Endothelial cell of umbilical vein (primary cell): ENCODE results near the gene ASB7. TPM values are rescaled to one million over a fixed set of nuclear protein-coding genes. Genes with fewer than 3 reads are reported as not detected.

Experiments
- BruUV-seq: library from RNA; stranded (reverse); fragments of 400-500 nt; replicated peaks from 2 replicates; lab custom pipeline; 2021; lab: Mats Ljungman, UMichigan
- CTCF ChIA-PET: fragments of 300-600, 350-600 bp; sonication (Branson Sonifier 250); formaldehyde crosslinking; loops from one replicate; lab custom pipeline; 2021; ENCODE audit warnings: antibody characterized with exemption, inconsistent platforms; lab: Charles Lee
- POLR2A ChIA-PET: fragments of 300-600, 350-600 bp; sonication (Branson Sonifier 250); formaldehyde crosslinking; loops from one replicate; lab custom pipeline; 2021; ENCODE audit warnings: antibody characterized with exemption, inconsistent platforms; lab: Charles Lee
- DNase-seq: peaks from one replicate; pipeline ENCODE4 v3.0.0-alpha.2; 2011; ENCODE audit warnings: low read depth, low spot score
- FAIRE-seq: peaks from 2 replicates; lab custom pipeline; 2011; peaks lifted over from hg19 to GRCh38; lab: Jason Lieb, UNC
- H2AFZ ChIP-seq: 2 replicates; pipeline ENCODE4 v1.6.0; 2012; ENCODE audit warnings: low read depth, low read length, control low read depth, inconsistent platforms
- H3K27ac ChIP-seq: 2 replicates; pipeline ENCODE4 v1.5.1; 2011; ENCODE audit warnings: low read depth, mild to moderate bottlenecking, control low read depth, low read length, moderate library complexity; ENCODE audit not compliant: insufficient read depth
- H3K27me3 ChIP-seq, 2 experiments: 2 replicates each; pipeline versions ENCODE4 v1.6.0 to v1.6.1; 2011; ENCODE audit warnings: low read length in 2 of 2, mixed read lengths in 1 of 2; ENCODE audit not compliant: control insufficient read depth in 2 of 2, insufficient read depth in 2 of 2
- H3K36me3 ChIP-seq, 2 experiments: 2 replicates in 1 of 2; 3 replicates in 1 of 2; pipeline ENCODE4 v1.5.1; 2011; ENCODE audit warnings: low read length in 2 of 2, mild to moderate bottlenecking in 1 of 2, moderate library complexity in 1 of 2; ENCODE audit not compliant: control insufficient read depth in 2 of 2, insufficient read depth in 2 of 2; ENCODE audit errors: extremely low read depth in 1 of 2
- H3K4me1 ChIP-seq: 3 replicates; pipeline ENCODE4 v1.5.1; 2011; ENCODE audit warnings: mild to moderate bottlenecking, low read length; ENCODE audit not compliant: control insufficient read depth, insufficient read depth; ENCODE audit errors: extremely low read depth
- H3K4me2 ChIP-seq: 2 replicates; pipeline ENCODE4 v1.6.1; 2011; ENCODE audit warnings: low read length, control low read depth, mixed read lengths; ENCODE audit not compliant: insufficient read depth
- H3K4me3 ChIP-seq, 3 experiments: fragments of 200-600 bp in 1 of 3; sonication (generic), shearing (Covaris generic) in 1 of 3; replicated peaks in 1 of 3; 2 replicates each; pipeline ENCODE4 v1.5.1; 2011 to 2016; ENCODE audit warnings: control low read depth in 3 of 3, low read length in 3 of 3, mild to moderate bottlenecking in 2 of 3, inconsistent platforms in 1 of 3, low read depth in 1 of 3, moderate library complexity in 1 of 3; ENCODE audit not compliant: insufficient read depth in 1 of 3
- H3K79me2 ChIP-seq: 2 replicates; pipeline ENCODE4 v1.6.0; 2012; ENCODE audit warnings: low read length, inconsistent platforms; ENCODE audit not compliant: control insufficient read depth, insufficient read depth
- H3K9ac ChIP-seq: replicated peaks from 2 replicates; pipeline ENCODE3; 2011; ENCODE audit warnings: low read length, control low read depth; ENCODE audit not compliant: insufficient read depth; ENCODE audit errors: extremely low read depth
- H3K9me1 ChIP-seq: replicated peaks from 3 replicates; pipeline ENCODE4 v1.6.0; 2011; ENCODE audit warnings: mild to moderate bottlenecking, low read length; ENCODE audit not compliant: control insufficient read depth, insufficient read depth; ENCODE audit errors: extremely low read depth
- H3K9me3 ChIP-seq: replicated peaks from 2 replicates; pipeline ENCODE4 v1.5.1; 2012; ENCODE audit warnings: low read length, inconsistent platforms; ENCODE audit not compliant: control insufficient read depth, insufficient read depth
- H4K20me1 ChIP-seq: replicated peaks from 2 replicates; pipeline ENCODE3; 2011; ENCODE audit warnings: mild to moderate bottlenecking, low read length; ENCODE audit not compliant: control insufficient read depth, insufficient read depth; ENCODE audit errors: extremely low read depth
- CTCF ChIP-seq, 2 donors: IDR thresholded peaks; 1 replicate in 1 of 2; 2 replicates in 1 of 2; pipeline ENCODE4 v1.5.1; 2011; ENCODE audit warnings: low read length in 2 of 2, mild to moderate bottlenecking in 2 of 2, moderate library complexity in 2 of 2, control low read depth in 1 of 2, inconsistent platforms in 1 of 2, low read depth in 1 of 2; ENCODE audit not compliant: insufficient read depth in 1 of 2; ENCODE audit errors: extremely low read depth in 1 of 2
- EZH2 ChIP-seq: IDR thresholded peaks from 2 replicates; pipeline ENCODE4 v1.6.1; 2012; ENCODE audit warnings: borderline replicate concordance, low read depth, mild to moderate bottlenecking, moderate library complexity, low read length, inconsistent platforms; ENCODE audit not compliant: severe bottlenecking
- FOS ChIP-seq: IDR thresholded peaks from 2 replicates; pipeline ENCODE4 v1.6.1; 2011; ENCODE audit warnings: mild to moderate bottlenecking, low read length, moderate library complexity, borderline replicate concordance; ENCODE audit not compliant: insufficient read depth
- GATA2 ChIP-seq: IDR thresholded peaks from 2 replicates; pipeline ENCODE4 v1.7.0; 2011; ENCODE audit warnings: low read depth, mild to moderate bottlenecking, moderate library complexity, mixed read lengths, low read length; ENCODE audit not compliant: insufficient read length, insufficient read depth
- JUN ChIP-seq: IDR thresholded peaks from 2 replicates; pipeline ENCODE4 v1.6.1; 2011; ENCODE audit warnings: borderline replicate concordance, low read depth; ENCODE audit not compliant: insufficient read length, insufficient read depth
- MAX ChIP-seq: IDR thresholded peaks from 2 replicates; pipeline ENCODE4 v1.6.1; 2011; ENCODE audit not compliant: insufficient read depth, insufficient read length
- MYC ChIP-seq: IDR thresholded peaks from one replicate; pipeline ENCODE4 v1.6.1; 2011; ENCODE audit warnings: mild to moderate bottlenecking, low read depth, low read length
- POLR2A ChIP-seq: IDR thresholded peaks from 2 replicates; pipeline ENCODE4 v1.6.1; 2012; ENCODE audit warnings: low read depth, mild to moderate bottlenecking, control low read depth, low read length
- POLR2AphosphoS5 ChIP-seq: IDR thresholded peaks from 2 replicates; pipeline ENCODE4 v1.6.1; 2012; ENCODE audit warnings: low read depth, mild to moderate bottlenecking, control low read depth, low read length, moderate library complexity; ENCODE audit not compliant: insufficient read depth
- dilution Hi-C: fragments of 300-500 bp; cut with MboI; formaldehyde crosslinking; loops from one replicate; pipeline ENCODE4 v1.15.0; 2019; ENCODE audit warnings: low sequenced_read_pairs; ENCODE audit not compliant: extremely low pct_ligation_motif_present
- intact Hi-C: fragments of 100-400 bp; cut with micrococcal nuclease; formaldehyde crosslinking; loops from one replicate; pipeline ENCODE4 v1.10.0; 2022
- polyA plus RNA-seq, 4 experiments: library from polyadenylated mRNA; depleted of rRNA in 3 of 4; stranded (reverse) in 3 of 4; unstranded in 1 of 4; fragments of >200 nt; gene quantifications; 2 replicates each; pipeline versions ENCODE4 v1.2.1 to v1.2.3, GENCODE V29; 2011 to 2012; ENCODE audit warnings: missing spikeins in 1 of 4
- total RNA-seq: library from RNA; stranded (reverse); gene quantifications from 2 replicates; pipeline ENCODE4 v1.2.3, GENCODE V29; 2021

The ASB7 gene
- total and polyA plus RNA-seq, 2 donors (not counting 3 experiments of a cell fraction or from before 2014, with no cell fraction given): 6.8 to 13.3 TPM

- peaks cover 10% of the 10 kb centered on the region for H3K79me2 ChIP-seq
- no peak overlapping the region for H3K27ac ChIP-seq
- H2AFZ ChIP-seq: no peak overlapping the region
- dilution Hi-C loops (no loop called here), intact Hi-C loops (no loop called here)
- no peaks in the 10 kb centered on the region for H3K27me3 ChIP-seq
- FAIRE-seq: no peak
- no peak overlapping the region for H3K4me3 ChIP-seq
- TF ChIP-seq CTCF (IDR thresholded peaks at IDR 0.05; ENCODE audit: extremely low read depth in 1 of 2, insufficient read depth in 1 of 2, low read depth in 1 of 2, low read length in 2 of 2): no peak
- TF ChIP-seq MYC: no peak
- TF ChIP-seq EZH2: no peak
- no peak for TF ChIP-seq POLR2A
- TF ChIP-seq POLR2AphosphoS5: no peak
- no peak for TF ChIP-seq GATA2
- no peak for TF ChIP-seq JUN
- TF ChIP-seq FOS: no peak
- no peak for TF ChIP-seq MAX
- ChIA-PET POLR2A (no interaction called here), CTCF (no interaction called here)
- no peaks in the 10 kb centered on the region for H3K9me1 ChIP-seq
- H3K9me3 ChIP-seq: no peaks in the 10 kb centered on the region
- no peak overlapping the region for H3K4me2 ChIP-seq
- H3K9ac ChIP-seq: no peak overlapping the region
- H4K20me1 ChIP-seq: peaks cover 2% of the 10 kb centered on the region
- H3K4me1 ChIP-seq: no peaks in the 10 kb centered on the region
- no peak for DNase-seq
- H3K36me3 ChIP-seq: no peaks in the 10 kb centered on the region
- BruUV-seq: no TSS peak
These were observed 40.6 kb downstream of the ASB7 start for GRCh38 chr15:100642950-100643338.
